ENCODE data around the gene NCR3LG1.
"Not testable (repeated sequence)": the region's sequence is repeated elsewhere in the genome, so short reads cannot be mapped to it uniquely, and the experiment has no call there.

The NCR3LG1 gene

GRCh38 chr11:17412488-17413180 lies 61.0 kb downstream of the NCR3LG1 start:
- no peak for DNase-seq (ENCODE audit: low read depth in 3 of 3)

- no peak for DNase-seq (ENCODE audit: low read depth in 3 of 3)
Observed at GRCh38 chr11:17413414-17414316, 62.1 kb downstream of the NCR3LG1 start.

GRCh38 chr11:17414317-17414737 lies 62.7 kb downstream of the NCR3LG1 start:
- no peak for DNase-seq (ENCODE audit: low read depth in 3 of 3)

GRCh38 chr11:17414992-17415391 lies 63.4 kb downstream of the NCR3LG1 start:
- no peak for DNase-seq (ENCODE audit: low read depth in 3 of 3)

GRCh38 chr11:17415523-17416104 lies 64.0 kb downstream of the NCR3LG1 start:
- no peak for DNase-seq (ENCODE audit: low read depth in 3 of 3)

DNA sequence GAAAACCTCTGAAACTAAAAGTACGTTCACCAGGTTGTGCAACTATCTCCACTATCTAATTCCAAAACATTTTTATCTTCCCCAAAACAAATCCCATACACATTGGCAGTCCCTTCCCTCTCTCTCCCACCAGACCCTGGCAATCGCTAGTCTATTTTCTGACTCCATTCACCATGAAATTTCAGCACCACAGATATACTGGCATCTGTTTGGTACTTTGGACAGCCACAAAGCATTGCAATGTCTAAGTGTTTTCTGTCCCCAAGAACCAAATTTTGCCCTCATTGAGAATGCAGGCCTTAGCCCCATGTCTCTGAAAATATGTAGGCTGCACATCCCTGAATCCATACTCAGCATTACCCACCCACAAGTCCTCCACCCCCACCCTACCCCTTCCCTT lies 64.9 kb downstream of the NCR3LG1 start:
- DNase-seq (ENCODE audit: low read depth in 3 of 3): no peak

- DNase-seq (ENCODE audit: low read depth in 3 of 3): no peak
Observed at GRCh38 chr11:17418444-17419081, 67.0 kb downstream of the NCR3LG1 start.

DNA sequence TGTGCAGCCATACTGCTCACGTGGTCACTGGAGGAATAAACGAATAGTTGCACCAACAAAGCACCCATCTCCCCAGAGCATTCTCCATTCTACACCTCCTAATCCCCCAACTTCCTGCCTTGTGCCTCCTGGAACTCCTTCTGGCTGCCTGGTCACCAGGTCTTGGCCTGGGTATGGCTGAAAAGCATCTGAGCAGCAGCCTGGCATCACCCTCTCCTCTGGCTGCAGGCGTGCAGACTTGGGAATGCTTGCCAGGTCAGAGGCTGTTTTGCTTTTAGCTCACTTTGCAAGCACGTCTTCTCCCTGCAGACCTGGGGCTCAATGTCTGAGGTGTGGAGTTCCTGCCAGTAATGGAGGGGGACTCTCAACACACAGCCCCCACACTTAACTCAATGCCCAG lies 70.2 kb downstream of the NCR3LG1 start:
- DNase-seq (ENCODE audit: low read depth in 3 of 3): no peak

DNA sequence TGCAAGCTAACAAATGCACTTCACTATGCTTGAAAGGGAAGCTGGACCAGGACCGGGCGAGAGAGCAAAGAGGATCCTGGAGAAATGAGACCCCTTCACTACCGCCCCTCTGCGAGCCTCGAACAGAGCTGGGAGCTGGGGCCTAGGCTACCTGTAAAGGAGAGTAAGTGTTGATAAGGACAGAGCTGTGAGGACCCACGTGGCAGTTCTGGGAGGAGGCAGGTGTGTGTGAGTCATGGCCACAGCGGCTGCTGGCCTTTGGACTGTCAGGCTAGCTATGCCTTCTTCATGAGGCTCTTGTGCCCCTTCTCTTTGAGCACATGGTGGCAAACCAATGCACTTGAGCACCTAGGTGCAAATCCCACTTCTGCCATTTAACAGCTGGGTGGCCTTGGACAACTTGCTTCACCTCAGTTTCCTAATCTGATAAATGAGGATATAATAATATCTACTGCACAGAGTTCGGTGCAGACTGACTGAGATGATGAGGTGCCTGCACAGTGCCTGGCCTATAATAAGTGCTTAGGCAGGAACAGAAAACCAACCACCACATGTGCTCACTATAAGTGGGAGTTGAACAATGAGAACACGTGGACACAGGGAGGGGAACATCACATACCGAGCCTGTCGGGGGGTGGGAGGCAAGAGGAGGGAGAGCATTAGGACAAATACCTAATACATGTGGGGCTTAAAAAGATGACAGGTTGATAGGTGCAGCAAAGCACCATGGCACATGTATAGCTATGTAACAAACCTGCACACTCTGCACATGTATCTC lies 72.1 kb downstream of the NCR3LG1 start:
- DNase-seq (ENCODE audit: low read depth in 3 of 3): no peak

DNA sequence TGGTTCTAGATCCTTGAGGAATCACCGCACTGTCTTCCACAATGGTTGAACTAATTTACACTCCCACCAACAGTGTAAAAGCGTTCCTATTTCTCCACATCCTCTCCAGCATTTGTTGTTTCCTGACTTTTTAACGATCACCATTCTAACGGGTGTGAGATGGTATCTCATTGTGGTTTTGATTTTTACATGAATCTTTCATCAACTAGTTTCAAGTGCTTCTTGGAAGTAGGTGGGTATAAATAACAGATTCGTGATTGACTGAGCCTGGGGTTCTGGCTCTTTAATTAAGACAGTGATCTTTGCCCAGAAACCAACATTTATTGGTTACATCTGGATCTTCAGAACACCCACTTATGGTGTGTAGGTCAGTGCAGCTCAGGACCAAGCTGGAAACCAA lies 74.6 kb downstream of the NCR3LG1 start:
- DNase-seq (ENCODE audit: low read depth in 3 of 3): not testable (repeated sequence)

Measured in stimulated activated CD4-positive, alpha-beta T cell treated with anti-CD3 and anti-CD28 coated beads, TNF-alpha, amount 100 ng/mL, for 48 hours (primary cell).